H1 (cell line): Measurements from ENCODE around the gene WDR59. TPM values are rescaled to one million over a fixed set of nuclear protein-coding genes. Genes with fewer than 3 reads are reported as not detected.

Source experiments
- CTCF ChIA-PET: fragments of 300-600 bp; sonication (Branson Sonifier 250); formaldehyde crosslinking; loops from one replicate; lab custom pipeline; 2021; ENCODE audit not compliant: partially characterized antibody; lab: Charles Lee
- POLR2A ChIA-PET: fragments of 300-600 bp; sonication (Branson Sonifier 250); formaldehyde crosslinking; loops from one replicate; lab custom pipeline; 2021; ENCODE audit warnings: inconsistent platforms; ENCODE audit not compliant: partially characterized antibody; lab: Charles Lee
- DNase-seq, 2 experiments: peaks; one replicate each; pipeline versions ENCODE4 v3.0.0 to v3.0.0-alpha.2; 2010 to 2022; ENCODE audit warnings: low spot score in 2 of 2, low read depth in 1 of 2, mixed read lengths in 1 of 2
- FAIRE-seq: peaks from 2 replicates; lab custom pipeline; 2011; peaks lifted over from hg19 to GRCh38; lab: Jason Lieb, UNC
- H2AFZ ChIP-seq: 2 replicates; pipeline ENCODE4 v1.8.1; 2012; ENCODE audit warnings: low read length, inconsistent platforms
- H2AK5ac ChIP-seq: 2 replicates; pipeline ENCODE4 v1.6.1; 2013; ENCODE audit warnings: low read depth, low read length
- H2BK120ac ChIP-seq: replicated peaks from 2 replicates; pipeline ENCODE3; 2013; ENCODE audit warnings: low read depth, low read length, inconsistent platforms
- H2BK12ac ChIP-seq: 2 replicates; pipeline ENCODE4 v1.6.1; 2013; ENCODE audit warnings: low read depth, low read length
- H2BK15ac ChIP-seq: 2 replicates; pipeline ENCODE4 v1.6.1; 2013; ENCODE audit warnings: low read length
- H2BK20ac ChIP-seq: 2 replicates; pipeline ENCODE4 v1.6.1; 2013; ENCODE audit warnings: low read length
- H2BK5ac ChIP-seq: 2 replicates; pipeline ENCODE4 v1.6.1; 2013; ENCODE audit warnings: low read depth, low read length
- H3K14ac ChIP-seq: 2 replicates; pipeline ENCODE4 v1.6.1; 2013; ENCODE audit warnings: inconsistent platforms; ENCODE audit not compliant: insufficient read length
- H3K18ac ChIP-seq: 2 replicates; pipeline ENCODE4 v1.6.1; 2013; ENCODE audit warnings: low read length; ENCODE audit errors: extremely low read depth
- H3K23ac ChIP-seq: 2 replicates; pipeline ENCODE4 v1.6.1; 2013; ENCODE audit warnings: inconsistent platforms; ENCODE audit not compliant: insufficient read length
- H3K23me2 ChIP-seq: 2 replicates; pipeline ENCODE4 v1.6.1; 2013; ENCODE audit warnings: low read depth, low read length
- H3K27ac ChIP-seq: 2 replicates; pipeline ENCODE4 v1.6.1; 2011; ENCODE audit warnings: low read depth, low read length, inconsistent platforms
- H3K27me3 ChIP-seq, 4 experiments: replicated peaks in 1 of 4; 1 replicate in 1 of 4; 2 replicates in 3 of 4; pipeline versions ENCODE4 v1.6.1 to v1.8.1; 2011 to 2013; ENCODE audit warnings: low read length in 3 of 4, mild to moderate bottlenecking in 3 of 4, inconsistent platforms in 2 of 4, mixed read lengths in 2 of 4, moderate library complexity in 1 of 4; ENCODE audit not compliant: control insufficient read depth in 3 of 4, insufficient read depth in 3 of 4; ENCODE audit errors: extremely low read depth in 1 of 4
- H3K36me3 ChIP-seq, 4 experiments: 2 replicates each; pipeline versions ENCODE4 v1.6.1 to v1.8.1; 2011 to 2013; ENCODE audit warnings: mild to moderate bottlenecking in 4 of 4, low read length in 3 of 4, moderate library complexity in 2 of 4, control low read depth in 1 of 4, inconsistent platforms in 1 of 4; ENCODE audit not compliant: insufficient read depth in 4 of 4, control insufficient read depth in 2 of 4
- H3K4ac ChIP-seq: replicated peaks from 2 replicates; pipeline ENCODE3; 2013; ENCODE audit warnings: low read length, low read depth, mixed read lengths, inconsistent platforms; ENCODE audit not compliant: insufficient read length
- H3K4me1 ChIP-seq, 4 experiments: replicated peaks in 1 of 4; 1 replicate in 1 of 4; 2 replicates in 3 of 4; pipeline versions ENCODE4 v1.6.1 to v1.8.1; 2011 to 2013; ENCODE audit warnings: low read length in 3 of 4, inconsistent platforms in 2 of 4, mixed read lengths in 1 of 4; ENCODE audit not compliant: insufficient read depth in 4 of 4, control insufficient read depth in 3 of 4
- H3K4me2 ChIP-seq, 2 experiments: 2 replicates each; pipeline versions ENCODE4 v1.6.1 to v1.8.1; 2011 to 2013; ENCODE audit warnings: low read depth in 2 of 2, low read length in 2 of 2, control low read depth in 1 of 2, inconsistent platforms in 1 of 2, mild to moderate bottlenecking in 1 of 2; ENCODE audit not compliant: insufficient read depth in 1 of 2
- H3K4me3 ChIP-seq, 4 experiments: fragments of 200-600, 300-600 bp in 1 of 4; sonication (generic), shearing (Covaris generic), sonication (Bioruptor Twin) in 1 of 4; 2 replicates each; pipeline versions ENCODE4 v1.5.1 to v1.8.1; 2011 to 2016; ENCODE audit warnings: low read length in 4 of 4, low read depth in 3 of 4, control low read depth in 2 of 4, inconsistent platforms in 2 of 4, mild to moderate bottlenecking in 2 of 4, mixed read lengths in 1 of 4, moderate library complexity in 1 of 4; ENCODE audit not compliant: insufficient read depth in 2 of 4; ENCODE audit errors: extremely low read depth in 1 of 4
- H3K56ac ChIP-seq: replicated peaks from 2 replicates; pipeline ENCODE3; 2013; ENCODE audit warnings: low read depth, mild to moderate bottlenecking, mixed read lengths, low read length, inconsistent platforms; ENCODE audit not compliant: insufficient read length
- H3K79me1 ChIP-seq: 2 replicates; pipeline ENCODE4 v1.6.1; 2013; ENCODE audit warnings: low read depth, low read length, control low read depth
- H3K79me2 ChIP-seq, 2 experiments: 2 replicates each; pipeline versions ENCODE4 v1.6.1 to v1.8.1; 2012 to 2013; ENCODE audit warnings: low read length in 2 of 2, mild to moderate bottlenecking in 2 of 2, inconsistent platforms in 1 of 2; ENCODE audit not compliant: insufficient read depth in 2 of 2, control insufficient read depth in 1 of 2
- H3K9ac ChIP-seq, 4 experiments: replicated peaks in 1 of 4; 1 replicate in 1 of 4; 2 replicates in 3 of 4; pipeline versions ENCODE4 v1.6.1 to v1.8.1; 2011 to 2013; ENCODE audit warnings: low read depth in 3 of 4, low read length in 3 of 4, control low read depth in 2 of 4, mild to moderate bottlenecking in 2 of 4, moderate library complexity in 2 of 4, inconsistent platforms in 1 of 4; ENCODE audit errors: extremely low read depth in 1 of 4
- H3K9me3 ChIP-seq, 2 experiments: 2 replicates each; pipeline versions ENCODE4 v1.6.1 to v1.8.1; 2012 to 2013; ENCODE audit warnings: mild to moderate bottlenecking in 2 of 2, moderate library complexity in 2 of 2, control low read depth in 1 of 2, inconsistent platforms in 1 of 2, low read depth in 1 of 2, low read length in 1 of 2, mixed read lengths in 1 of 2; ENCODE audit not compliant: insufficient read depth in 2 of 2
- H4K20me1 ChIP-seq, 2 experiments: replicated peaks in 1 of 2; 2 replicates each; pipeline versions ENCODE3 to v1.8.1; 2011 to 2013; ENCODE audit warnings: inconsistent platforms in 2 of 2, low read length in 2 of 2, mild to moderate bottlenecking in 1 of 2; ENCODE audit not compliant: insufficient read depth in 2 of 2, control insufficient read depth in 1 of 2
- H4K5ac ChIP-seq: 2 replicates; pipeline ENCODE4 v1.6.1; 2013; ENCODE audit warnings: low read length, low read depth, mixed read lengths, inconsistent platforms; ENCODE audit not compliant: insufficient read length
- H4K8ac ChIP-seq: 2 replicates; pipeline ENCODE4 v1.8.0; 2013; ENCODE audit warnings: mild to moderate bottlenecking, moderate library complexity, low read length, inconsistent platforms; ENCODE audit not compliant: insufficient read depth; ENCODE audit errors: extremely low read depth
- H4K91ac ChIP-seq: replicated peaks from 2 replicates; pipeline ENCODE3; 2013; ENCODE audit warnings: low read length, mixed read lengths, inconsistent platforms; ENCODE audit not compliant: insufficient read length
- ATF3 ChIP-seq: IDR thresholded peaks from 2 replicates; pipeline ENCODE4 v1.6.1; 2011; ENCODE audit warnings: low read depth, mild to moderate bottlenecking, low read length; ENCODE audit not compliant: insufficient read depth
- CREB1 ChIP-seq: IDR thresholded peaks from 2 replicates; pipeline ENCODE4 v1.6.1; 2012; ENCODE audit warnings: inconsistent platforms
- E2F6 ChIP-seq: IDR thresholded peaks from 2 replicates; pipeline ENCODE4 v1.6.1; 2012; ENCODE audit warnings: inconsistent platforms
- KDM4A ChIP-seq: IDR thresholded peaks from one replicate; pipeline ENCODE4 v1.7.1; 2012; ENCODE audit warnings: low read depth, mild to moderate bottlenecking, moderate library complexity, low read length, inconsistent platforms; ENCODE audit not compliant: severe bottlenecking
- KDM5A ChIP-seq: fragments of 200-600 bp; IDR thresholded peaks from 2 replicates; pipeline ENCODE4 v1.7.1; 2012; ENCODE audit warnings: mild to moderate bottlenecking, low read length, inconsistent platforms, mixed read lengths
- POLR2A ChIP-seq, 2 experiments: IDR thresholded peaks; 1 replicate in 1 of 2; 2 replicates in 1 of 2; pipeline ENCODE4 v1.6.1; 2011; ENCODE audit warnings: low read depth in 2 of 2, low read length in 2 of 2, mild to moderate bottlenecking in 2 of 2; ENCODE audit errors: control extremely low read depth in 1 of 2
- RNF2 ChIP-seq: fragments of 200-900, 300-1000 bp; sonication (generic); IDR thresholded peaks from 2 replicates; pipeline ENCODE4 v1.7.1; 2016; ENCODE audit warnings: borderline replicate concordance, low read depth, mild to moderate bottlenecking, antibody characterized with exemption, low read length; ENCODE audit not compliant: poor library complexity, severe bottlenecking; ENCODE audit errors: missing control alignments
- SIRT6 ChIP-seq: IDR thresholded peaks from one replicate; pipeline ENCODE4 v1.7.1; 2012; ENCODE audit warnings: low read length, inconsistent platforms
- SRF ChIP-seq: IDR thresholded peaks from 2 replicates; pipeline ENCODE4 v1.6.1; 2011; ENCODE audit warnings: mild to moderate bottlenecking, low read depth, low read length, moderate library complexity
- TAF7 ChIP-seq: optimal IDR thresholded peaks from 2 replicates; pipeline ENCODE3; 2011; ENCODE audit warnings: low read depth, mild to moderate bottlenecking, inconsistent platforms, low read length, moderate library complexity, borderline replicate concordance
- WGBS, 2 experiments: shearing (Covaris generic) in 1 of 2; methylation state at CpG; one replicate each; pipeline versions ENCODE4 v1.1.6 to v1.1.7; 2013 to 2015; ENCODE audit warnings: low lambda C conversion rate in 2 of 2, mixed read lengths in 2 of 2, inconsistent platforms in 1 of 2, low coverage in 1 of 2, missing lambda C conversion rate in 1 of 2; ENCODE audit not compliant: insufficient replicate concordance in 2 of 2, insufficient coverage in 1 of 2, insufficient read length in 1 of 2; ENCODE audit errors: extremely low coverage in 1 of 2, missing lambda C conversion rate in 1 of 2; 5-methylcytosine and 5-hydroxymethylcytosine counted together
- polyA plus RNA-seq, 7 experiments: library from polyadenylated mRNA; depleted of rRNA in 3 of 7; stranded (reverse) in 5 of 7; unstranded in 2 of 7; fragments of >200 nt in 5 of 7; fragments of 200-250 nt in 2 of 7; gene quantifications; 1 replicate in 5 of 7; 2 replicates in 1 of 7; 4 replicates in 1 of 7; pipeline versions ENCODE4 v1.2.1 to v1.2.3, GENCODE V29; 2011 to 2013; ENCODE audit warnings: missing spikeins in 2 of 7, mixed read lengths in 2 of 7
- total RNA-seq: library from RNA; stranded (reverse); fragmentation: NEBNext Ultra II Directional; extraction: Animal tissue kit (Norgen Biotek cat#: 25700); gene quantifications from 2 replicates; pipeline ENCODE4 v1.2.1, GENCODE V29; 2021

WDR59 gene
- total and polyA plus RNA-seq, 2 of the 8 experiments (the other 6 are each of a cell fraction or from before 2014, with no cell fraction given): 84.2 to 124 TPM

GRCh38 chr16:74942977-74943918, 41.7 kb downstream of the WDR59 start:
- DNase-seq: no peak
- TF ChIP-seq ATF3 (no peak), KDM5A (no peak), POLR2A (IDR thresholded peaks at IDR 0.05; ENCODE audit: control extremely low read depth in 1 of 2, low read depth in 2 of 2, low read length in 2 of 2) (no peak), TAF7 (no peak), SRF (no peak), KDM4A (no peak), E2F6 (no peak), RNF2 (no peak), SIRT6 (no peak), CREB1 (no peak)

More at GRCh38 chr16:74942977-74943918, 41.7 kb downstream of the WDR59 start:
- Histone ChIP-seq H3K4me1 (no peaks in the 10 kb centered on the region), H2BK120ac (no peak overlapping the region), H3K9me3 (no peaks in the 10 kb centered on the region), H2BK15ac (no peak overlapping the region), H3K79me1 (peaks cover 2% of the 10 kb centered on the region; the same call in 1 of the 2 replicates), H2AK5ac (no peak overlapping the region), H4K20me1 (no peaks in the 10 kb centered on the region), H3K14ac (no peak overlapping the region), H4K5ac (no peak overlapping the region), H3K27me3 (no peaks in the 10 kb centered on the region), H3K23me2 (no peaks in the 10 kb centered on the region), H3K36me3 (peaks cover 4 to 59% (median 28%) of the 10 kb centered on the region in 4 experiments; a peak in 7 of 8 replicates), H4K91ac (no peak overlapping the region), H2AFZ (no peak overlapping the region), H4K8ac (no peak overlapping the region), H3K27ac (no peak overlapping the region), H3K4me3 (no peak overlapping the region), H3K79me2 (no peaks in the 10 kb centered on the region), H3K4ac (no peak overlapping the region), H3K4me2 (no peak overlapping the region), H3K23ac (no peak overlapping the region), H2BK5ac (no peak overlapping the region), H3K56ac (no peak overlapping the region), H3K18ac (no peak overlapping the region), H2BK20ac (no peak overlapping the region), H2BK12ac (no peak overlapping the region), H3K9ac (no peak overlapping the region)
- POLR2A ChIA-PET: interaction anchor here (0.7 to 1.6 kb wide), 3 partner anchors 11 to 184 kb away, joined by 3 to 5 read pairs (median 3); no protein-coding TSS in a partner anchor
- no peak for FAIRE-seq
- CTCF ChIA-PET: interaction anchor here (1.0 to 1.6 kb wide), 3 partner anchors 81 to 187 kb away, joined by 3 read pairs; no protein-coding TSS in a partner anchor
- WGBS, 2 experiments: 96% methylated on average over 4 of the region's 4 CpGs; no CpG with 5 or more reads in 1 of the 2 experiments
